ENCODE measurements around the gene CDK2. TPM values are rescaled to one million over a fixed set of nuclear protein-coding genes. Genes with fewer than 3 reads are reported as not detected.
A peak's percentile ranks its signal among the peaks of the same experiment; 100 is the strongest.

CDK2 gene
- total RNA-seq, 1 experiment from 2014 or later = 76.4 TPM

DNA sequence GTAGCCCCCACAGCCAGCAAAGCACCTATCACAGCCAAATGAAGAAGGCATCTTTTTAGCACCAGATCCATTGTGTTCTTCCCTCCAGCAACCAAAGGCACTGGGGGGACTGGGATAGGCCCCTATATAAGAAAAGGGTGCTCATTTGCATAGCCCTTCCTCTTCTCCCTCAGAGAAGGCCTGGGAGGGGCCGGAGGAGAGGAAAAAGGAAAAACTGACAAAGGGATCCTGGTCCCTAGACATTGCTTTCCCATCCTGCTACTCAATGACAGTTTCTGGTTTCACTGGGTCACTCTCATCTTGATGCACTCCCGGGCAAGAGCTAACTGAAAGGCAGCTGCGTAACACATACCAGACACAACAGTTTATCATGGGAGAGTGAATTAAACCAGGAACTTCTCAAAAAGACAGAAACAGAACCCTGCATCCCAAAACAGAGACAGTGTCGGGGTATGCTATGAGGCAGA is 656 bp upstream of the CDK2 start, which contains the start of gene PMEL:
Gene PMEL, minus strand, starts transcription at position 102 of the 467 bp plus-strand sequence. Its CDS starts 31 bp downstream, at position 71.
- no TSS peak for BruUV-seq (replicated peaks)
- H3K36me3 Mint-ChIP-seq (ENCODE audit: insufficient read depth, unreplicated experiment) = peaks cover 22% of the 10 kb centered on the region
- intact Hi-C loops (cut with micrococcal nuclease; ENCODE audit: unreplicated experiment) = no loop called here
- CTCF ChIA-PET = no interaction called here
- peaks cover 24% of the 10 kb centered on the region for H3K4me1 Mint-ChIP-seq (ENCODE audit: low read depth, unreplicated experiment)
- peak within 1 kb of the TSS; percentile 94 for H3K27ac Mint-ChIP-seq (ENCODE audit: unreplicated experiment)
- peak within 1 kb of the TSS; percentile 98 for H3K4me3 Mint-ChIP-seq (ENCODE audit: low read depth, unreplicated experiment)
- no peaks in the 10 kb centered on the region for H3K9me3 Mint-ChIP-seq (ENCODE audit: low read depth, unreplicated experiment)
- H3K27me3 Mint-ChIP-seq (ENCODE audit: unreplicated experiment) = no peaks in the 10 kb centered on the region
- peak; percentile 8 for DNase-seq
- TF ChIP-seq, protein P1, sequence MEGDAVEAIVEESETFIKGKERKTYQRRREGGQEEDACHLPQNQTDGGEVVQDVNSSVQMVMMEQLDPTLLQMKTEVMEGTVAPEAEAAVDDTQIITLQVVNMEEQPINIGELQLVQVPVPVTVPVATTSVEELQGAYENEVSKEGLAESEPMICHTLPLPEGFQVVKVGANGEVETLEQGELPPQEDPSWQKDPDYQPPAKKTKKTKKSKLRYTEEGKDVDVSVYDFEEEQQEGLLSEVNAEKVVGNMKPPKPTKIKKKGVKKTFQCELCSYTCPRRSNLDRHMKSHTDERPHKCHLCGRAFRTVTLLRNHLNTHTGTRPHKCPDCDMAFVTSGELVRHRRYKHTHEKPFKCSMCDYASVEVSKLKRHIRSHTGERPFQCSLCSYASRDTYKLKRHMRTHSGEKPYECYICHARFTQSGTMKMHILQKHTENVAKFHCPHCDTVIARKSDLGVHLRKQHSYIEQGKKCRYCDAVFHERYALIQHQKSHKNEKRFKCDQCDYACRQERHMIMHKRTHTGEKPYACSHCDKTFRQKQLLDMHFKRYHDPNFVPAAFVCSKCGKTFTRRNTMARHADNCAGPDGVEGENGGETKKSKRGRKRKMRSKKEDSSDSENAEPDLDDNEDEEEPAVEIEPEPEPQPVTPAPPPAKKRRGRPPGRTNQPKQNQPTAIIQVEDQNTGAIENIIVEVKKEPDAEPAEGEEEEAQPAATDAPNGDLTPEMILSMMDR (IDR thresholded peaks at IDR 0.05; ENCODE audit: unreplicated experiment) = no peak

GRCh38 chr12:55969356-55969755 is 2.7 kb downstream of the CDK2 start:
- Mint-ChIP-seq H3K36me3 (ENCODE audit: insufficient read depth, unreplicated experiment) (peaks cover 33% of the 10 kb centered on the region), H3K4me1 (ENCODE audit: low read depth, unreplicated experiment) (peaks cover 24% of the 10 kb centered on the region), H3K27ac (ENCODE audit: unreplicated experiment) (no peak overlapping the region), H3K4me3 (ENCODE audit: low read depth, unreplicated experiment) (no peak overlapping the region), H3K9me3 (ENCODE audit: low read depth, unreplicated experiment) (no peaks in the 10 kb centered on the region), H3K27me3 (ENCODE audit: unreplicated experiment) (no peaks in the 10 kb centered on the region)
- CTCF ChIA-PET = interaction anchor here (0.6 to 1.4 kb wide), 2 partner anchors 13 to 38 kb away, joined by 5 to 7 read pairs; no protein-coding TSS in a partner anchor
- TF ChIP-seq, protein P1 (IDR thresholded peaks at IDR 0.05; ENCODE audit: unreplicated experiment) = no peak
- intact Hi-C loops (cut with micrococcal nuclease; ENCODE audit: unreplicated experiment) = no loop called here
- BruUV-seq (replicated peaks) = no TSS peak
- DNase-seq = no peak

GRCh38 chr12:55970775-55971174 is 4.1 kb downstream of the CDK2 start:
- Mint-ChIP-seq H3K4me3 (ENCODE audit: low read depth, unreplicated experiment) (no peak overlapping the region), H3K4me1 (ENCODE audit: low read depth, unreplicated experiment) (peaks cover 20% of the 10 kb centered on the region), H3K36me3 (ENCODE audit: insufficient read depth, unreplicated experiment) (peaks cover 32% of the 10 kb centered on the region), H3K27me3 (ENCODE audit: unreplicated experiment) (no peaks in the 10 kb centered on the region), H3K27ac (ENCODE audit: unreplicated experiment) (no peak overlapping the region), H3K9me3 (ENCODE audit: low read depth, unreplicated experiment) (no peaks in the 10 kb centered on the region)
- DNase-seq = no peak
- no TSS peak for BruUV-seq (replicated peaks)
- intact Hi-C loops (cut with micrococcal nuclease; ENCODE audit: unreplicated experiment) = no loop called here
- CTCF ChIA-PET = no interaction called here
- TF ChIP-seq, protein P1 (IDR thresholded peaks at IDR 0.05; ENCODE audit: unreplicated experiment) = no peak

GRCh38 chr12:55972042-55972441 is 5.4 kb downstream of the CDK2 start:
- H3K4me3 Mint-ChIP-seq (ENCODE audit: low read depth, unreplicated experiment) = peak overlapping the region; percentile 13

More at GRCh38 chr12:55972042-55972441, 5.4 kb downstream of the CDK2 start:
- peaks cover 20% of the 10 kb centered on the region for H3K36me3 Mint-ChIP-seq (ENCODE audit: insufficient read depth, unreplicated experiment)
- no peaks in the 10 kb centered on the region for H3K9me3 Mint-ChIP-seq (ENCODE audit: low read depth, unreplicated experiment)
- intact Hi-C loops (cut with micrococcal nuclease; ENCODE audit: unreplicated experiment) = loop anchor here (2.0 kb wide), 1 partner anchor 45 kb away; the partner anchor contains the start of gene PYM1
- CTCF ChIA-PET = no interaction called here
- peak; percentile 46 for DNase-seq
- H3K27me3 Mint-ChIP-seq (ENCODE audit: unreplicated experiment) = no peaks in the 10 kb centered on the region
- no peak overlapping the region for H3K27ac Mint-ChIP-seq (ENCODE audit: unreplicated experiment)
- TF ChIP-seq, protein P1 (IDR thresholded peaks at IDR 0.05; ENCODE audit: unreplicated experiment) = no peak
- no TSS peak for BruUV-seq (replicated peaks)
- H3K4me1 Mint-ChIP-seq (ENCODE audit: low read depth, unreplicated experiment) = peaks cover 21% of the 10 kb centered on the region
